HG03460 (cell line): Measurements from ENCODE around the gene TRAF3IP1.

ENCODE experiments used
- ATAC-seq: cut with Tn5 transposase; IDR thresholded peaks from one replicate; pipeline ENCODE4 v1.9.1; 2021; ENCODE audit not compliant: unreplicated experiment

The TRAF3IP1 gene

DNA sequence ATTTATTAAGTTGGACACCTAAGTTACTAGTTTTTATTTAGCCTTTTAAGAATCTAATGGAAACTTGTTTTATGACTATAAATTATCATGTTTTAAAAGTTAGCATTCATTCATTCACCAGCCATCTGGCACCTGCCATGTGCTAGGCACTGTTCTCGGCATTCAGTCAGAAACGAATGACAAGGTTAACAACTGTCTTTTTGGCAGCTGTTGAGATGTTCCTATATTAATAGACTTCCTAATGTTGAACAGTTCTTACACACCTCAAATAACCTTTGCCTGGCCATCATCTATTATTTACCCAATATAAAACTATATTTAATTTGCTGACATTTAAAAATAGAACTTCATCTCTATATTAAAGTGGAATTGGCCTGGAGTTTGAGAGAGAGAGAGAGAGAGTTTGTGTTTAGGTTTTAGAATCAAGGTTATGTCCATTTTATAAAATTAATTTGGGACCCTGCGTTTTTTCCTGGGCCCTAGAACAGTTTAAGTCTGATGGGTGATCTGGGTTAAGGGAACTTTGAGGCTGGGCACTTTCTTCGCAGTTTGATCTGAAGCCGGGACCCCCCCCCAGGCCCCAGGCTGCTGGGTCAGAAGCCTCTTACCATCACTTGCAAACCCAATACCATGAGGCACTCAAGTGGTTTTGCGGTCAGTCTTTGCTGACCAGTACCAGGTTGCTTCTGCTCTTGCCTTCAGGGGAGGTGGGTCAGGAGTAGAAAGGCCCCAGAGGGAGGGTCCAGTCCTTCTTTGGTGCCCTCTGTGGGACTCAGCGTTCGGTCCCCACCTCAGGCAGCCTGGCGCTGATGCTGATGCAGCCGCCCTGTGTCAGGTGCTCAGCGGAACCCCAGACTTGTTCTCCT, 58.1 kb downstream of the TRAF3IP1 start:
- ATAC-seq: no peak

DNA sequence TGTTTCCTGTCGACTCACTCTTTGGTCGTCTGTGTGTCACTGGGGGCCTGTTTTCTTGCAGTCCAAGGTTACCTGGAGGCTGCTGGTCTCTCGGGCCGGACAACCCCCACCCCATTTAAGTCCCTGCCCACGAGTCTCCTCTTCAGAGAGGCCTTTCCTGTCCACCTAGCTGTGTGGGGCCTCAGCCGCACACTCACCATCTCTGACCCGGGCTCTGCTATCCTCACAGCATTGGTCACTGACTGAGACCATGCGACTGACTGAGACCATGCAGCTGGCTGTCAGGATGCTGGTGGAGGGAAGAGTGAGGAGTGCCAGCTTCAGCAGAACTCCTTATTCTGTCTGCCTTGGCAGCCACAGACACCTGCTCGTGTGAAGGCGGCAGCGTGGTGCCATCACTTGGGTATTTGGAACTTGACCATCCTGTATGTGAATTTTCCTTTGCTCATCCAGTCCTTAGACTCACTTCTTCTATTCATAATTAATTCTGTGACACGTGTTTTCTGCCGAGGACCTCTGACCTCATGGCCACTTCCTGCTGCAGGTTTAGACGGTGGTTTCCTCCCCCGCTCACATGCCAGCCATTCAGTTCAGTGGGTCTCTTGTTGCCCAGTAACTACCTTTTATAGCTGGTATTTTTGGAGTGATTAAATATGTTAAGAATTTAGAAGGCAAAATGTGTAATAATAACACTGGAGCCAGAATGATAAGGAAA, 58.9 kb downstream of the TRAF3IP1 start:
- no peak for ATAC-seq

DNA sequence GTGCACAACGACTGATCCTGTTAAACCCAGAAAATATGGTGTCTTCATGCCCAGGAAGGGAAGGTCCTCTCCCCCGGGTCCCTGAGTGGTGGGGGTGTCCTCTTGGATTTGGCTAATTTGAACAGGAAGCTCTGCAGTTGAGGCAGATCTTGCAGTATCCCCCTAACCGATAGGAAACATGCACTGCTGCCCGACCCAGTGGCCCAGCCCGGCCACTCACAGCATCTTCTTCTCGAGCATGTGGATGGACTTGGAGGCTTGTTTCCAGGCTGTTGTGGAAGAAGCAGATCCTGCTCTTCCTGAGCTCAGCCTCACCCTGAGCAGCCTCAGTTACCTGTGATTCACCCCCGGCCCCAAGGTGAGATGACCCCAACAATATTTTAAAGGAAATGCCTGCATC, 60.0 kb downstream of the TRAF3IP1 start:
- ATAC-seq: no peak

DNA sequence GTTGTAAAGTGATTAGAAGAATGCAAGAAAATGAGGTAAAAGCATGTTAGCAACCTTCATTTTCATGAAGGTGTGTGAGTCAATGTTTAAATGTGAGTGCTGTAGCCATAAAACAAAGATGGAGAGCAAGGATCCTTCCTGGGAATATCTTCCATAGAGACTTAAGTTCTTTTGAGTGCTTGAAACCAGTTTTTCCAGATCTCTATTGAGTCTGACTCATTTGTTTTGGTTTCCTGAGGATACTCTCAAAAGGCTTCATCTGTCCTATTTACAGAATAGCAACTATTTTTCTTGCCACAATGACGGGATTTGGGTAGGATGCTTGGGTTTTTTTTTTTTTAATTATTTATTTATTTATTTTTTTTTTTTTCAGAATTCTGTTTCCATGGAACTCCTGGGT, 60.5 kb downstream of the TRAF3IP1 start:
- no peak for ATAC-seq

DNA sequence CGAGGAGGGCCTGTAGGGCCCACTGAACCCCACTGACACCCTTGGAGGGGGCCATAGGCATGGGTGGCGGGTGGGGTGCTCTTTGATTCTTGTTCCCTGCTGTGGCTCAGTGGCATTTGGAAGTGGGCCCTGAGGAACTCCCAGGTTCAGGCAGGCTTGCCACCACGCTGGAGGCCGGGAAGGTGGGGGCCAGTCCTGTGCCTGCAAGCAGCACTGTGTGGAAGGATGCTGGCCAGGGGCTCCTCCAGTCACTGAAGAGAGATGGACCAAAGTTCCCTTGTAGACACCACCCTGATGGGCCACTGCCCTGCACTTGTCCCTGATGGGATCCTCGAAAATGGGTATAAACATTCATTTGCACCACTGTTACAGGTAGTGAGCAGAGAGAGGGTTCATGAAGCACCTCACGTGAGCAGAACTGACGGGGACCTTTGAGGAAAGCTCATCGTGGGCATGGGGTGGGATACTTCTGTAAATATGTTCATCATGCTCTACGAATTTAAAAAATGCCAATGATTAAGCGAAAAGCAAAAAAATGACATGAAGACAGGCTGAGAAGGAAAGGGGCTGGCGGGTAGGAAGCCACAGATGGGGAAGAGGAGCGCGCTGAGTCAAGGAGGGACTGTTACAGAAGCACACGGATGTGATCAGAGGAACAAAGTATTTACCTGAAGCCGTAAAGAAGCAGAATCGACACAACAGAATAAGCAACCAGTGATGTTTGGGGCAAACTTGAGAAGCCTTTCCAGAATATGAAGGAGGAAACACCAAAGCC, 61.2 kb downstream of the TRAF3IP1 start:
- no peak for ATAC-seq

DNA sequence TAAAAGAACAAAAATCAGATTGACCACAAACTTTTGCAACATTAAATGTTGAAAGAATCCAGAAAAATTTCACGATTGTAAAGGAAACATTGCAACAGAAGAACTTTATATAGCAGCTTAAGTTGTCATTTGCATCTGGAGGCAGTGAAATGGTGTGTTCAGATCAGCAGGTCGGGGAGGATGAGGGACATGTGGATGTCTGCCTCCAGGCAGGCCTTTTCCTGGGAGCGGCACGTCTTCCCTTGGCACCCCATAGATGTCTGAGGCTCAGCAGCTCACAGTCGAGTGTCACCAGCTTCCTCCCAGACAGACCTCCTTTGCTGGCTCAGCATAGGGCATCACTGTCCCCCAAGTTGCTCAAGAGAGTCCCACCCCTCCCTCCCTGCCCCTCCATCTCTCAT, 62.1 kb downstream of the TRAF3IP1 start:
- no peak for ATAC-seq

DNA sequence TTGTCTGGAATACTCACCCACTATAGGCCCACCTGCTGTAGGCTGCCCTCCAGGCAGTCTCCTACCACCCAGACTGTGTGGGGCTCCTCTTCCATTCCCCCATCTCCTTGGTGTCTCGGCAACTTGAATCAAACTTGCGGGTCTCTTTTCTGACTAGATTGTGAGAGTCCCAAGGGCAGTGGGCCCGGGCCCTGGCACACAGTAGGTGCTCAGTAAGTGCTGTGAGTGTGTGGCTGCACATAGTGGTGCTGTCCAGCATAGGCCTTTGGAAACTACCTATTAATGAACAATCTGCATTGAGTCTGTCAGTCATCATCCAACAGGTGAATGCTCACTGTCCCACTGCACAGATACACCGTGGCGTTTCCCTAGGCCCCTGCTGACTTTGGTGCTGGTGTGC, 62.8 kb downstream of the TRAF3IP1 start:
- ATAC-seq: no peak

DNA sequence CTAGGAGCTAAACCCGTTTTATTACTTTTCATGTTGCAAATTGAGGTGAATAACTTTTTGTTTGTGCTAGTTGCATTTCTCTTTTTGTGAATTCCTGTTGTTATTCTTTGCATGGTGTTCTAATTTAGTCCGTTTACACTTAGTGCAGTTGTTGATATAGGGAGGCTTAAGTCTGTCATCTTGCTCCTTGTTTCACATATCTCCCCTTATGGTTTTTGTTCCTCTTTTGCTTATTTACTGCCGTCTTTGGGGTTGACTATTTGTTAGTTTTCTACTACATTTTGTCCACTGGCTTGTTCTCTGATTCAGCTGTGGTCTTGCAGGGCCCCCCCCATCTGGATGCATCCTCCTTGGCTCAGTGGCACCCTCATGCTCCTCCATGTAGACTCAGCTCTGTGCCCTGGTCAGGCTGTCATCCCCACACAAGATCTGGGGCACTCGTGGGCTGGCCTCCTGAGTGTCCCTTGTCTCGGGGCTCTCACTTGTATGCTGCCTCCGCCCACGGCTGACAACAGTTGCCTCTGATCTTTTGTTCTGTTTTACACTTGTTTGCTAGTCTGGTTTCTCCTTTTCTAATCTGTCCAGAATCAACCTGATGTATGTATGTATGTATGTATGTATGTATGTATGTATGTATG, 63.5 kb downstream of the TRAF3IP1 start:
- ATAC-seq: no peak

DNA sequence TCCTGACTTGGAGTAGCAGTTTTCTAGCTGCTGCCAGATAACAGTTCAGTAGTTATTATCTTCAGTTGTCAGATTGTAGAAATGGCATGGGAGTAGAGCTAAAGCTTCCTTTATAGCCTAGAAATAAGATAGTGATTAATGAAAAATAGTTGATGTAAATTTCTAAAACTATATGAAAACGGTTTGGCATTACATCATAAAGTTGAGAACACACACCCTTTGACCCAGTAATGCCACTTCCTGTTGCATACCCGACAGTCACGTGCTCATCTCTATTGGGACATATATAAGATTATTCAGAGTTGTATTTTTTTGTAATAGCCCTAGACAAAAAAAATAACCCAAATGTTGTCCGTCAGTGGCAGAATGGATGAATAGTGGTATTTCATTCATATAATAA, 67.0 kb downstream of the TRAF3IP1 start:
- ATAC-seq: no peak

DNA sequence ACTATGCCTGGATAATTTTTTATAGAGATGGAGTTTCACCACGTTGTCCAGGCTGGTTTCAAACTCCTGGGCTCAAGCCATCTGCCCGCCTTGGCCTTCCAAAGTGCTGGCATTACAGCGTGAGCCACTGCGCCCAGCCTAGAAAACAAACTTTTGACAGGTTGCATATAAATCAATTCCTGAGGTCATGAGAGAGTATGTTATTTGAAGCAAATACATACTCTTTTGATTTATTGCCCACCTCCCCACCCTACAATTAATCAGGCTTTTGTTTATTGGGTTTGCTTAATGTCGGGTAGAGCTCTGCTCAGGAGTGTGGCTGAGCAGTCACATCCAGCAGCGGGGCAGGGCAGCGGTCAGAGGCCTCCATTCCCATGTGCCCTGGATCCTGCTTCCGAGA, 68.5 kb downstream of the TRAF3IP1 start:
- no peak for ATAC-seq

DNA sequence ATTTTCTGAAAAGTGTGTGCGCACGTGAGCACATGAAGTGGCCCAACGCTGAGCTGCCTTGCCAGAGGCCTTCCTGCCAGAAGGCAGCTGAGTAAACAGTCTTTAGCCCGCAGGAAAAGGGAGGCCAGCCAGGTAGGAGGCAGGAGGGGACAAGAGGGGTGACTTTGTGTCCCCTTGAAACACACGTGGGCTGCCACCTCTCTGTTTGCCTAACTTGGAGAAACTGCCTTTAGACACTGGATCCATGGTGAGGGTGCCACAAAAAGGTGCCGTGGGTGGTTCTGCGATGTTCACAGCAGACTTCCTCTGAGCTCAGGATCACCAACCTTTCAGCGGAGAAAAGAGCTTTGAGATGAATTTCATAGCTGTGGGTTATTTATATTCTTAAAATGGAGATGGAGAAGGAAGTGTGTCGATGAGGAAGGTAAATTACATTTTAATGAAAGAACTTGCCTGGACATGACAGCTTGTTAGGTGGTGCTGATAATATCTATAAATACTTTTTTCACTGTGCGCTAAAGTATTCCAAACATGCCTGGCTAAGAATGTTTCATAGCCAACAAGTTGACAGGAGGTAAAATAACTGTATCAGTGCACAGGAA, 69.8 kb downstream of the TRAF3IP1 start:
- no peak for ATAC-seq

DNA sequence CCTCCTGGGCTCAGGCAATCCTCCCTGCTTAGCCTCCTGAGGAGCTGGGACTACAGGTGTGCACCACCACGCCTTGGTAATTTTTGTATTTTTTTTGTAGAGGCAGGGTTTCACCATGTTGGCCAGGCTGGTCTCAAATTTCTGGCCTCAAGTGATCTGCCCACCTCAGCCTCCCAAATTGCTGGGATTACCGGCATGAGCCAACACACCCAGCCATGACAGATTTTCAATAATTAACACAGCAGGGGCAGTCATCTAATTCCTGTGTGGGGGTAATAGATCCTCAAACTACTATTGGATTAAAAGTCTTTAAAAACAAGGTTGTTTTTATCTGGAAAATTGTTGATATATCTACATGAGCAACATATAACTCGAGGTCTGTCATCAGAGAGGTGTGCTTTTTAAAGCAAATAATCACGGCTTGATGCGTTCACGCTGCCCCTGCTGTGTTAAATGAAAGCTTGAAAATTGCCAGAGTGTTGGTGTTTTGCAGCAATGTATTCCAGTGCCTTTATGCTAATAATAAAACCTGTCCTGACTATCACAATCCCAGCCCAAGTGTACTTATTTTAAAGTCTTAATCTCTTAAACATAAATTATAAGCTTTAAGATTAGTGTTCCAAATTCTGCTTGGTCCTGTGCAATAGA, 70.8 kb downstream of the TRAF3IP1 start:
- ATAC-seq: no peak

DNA sequence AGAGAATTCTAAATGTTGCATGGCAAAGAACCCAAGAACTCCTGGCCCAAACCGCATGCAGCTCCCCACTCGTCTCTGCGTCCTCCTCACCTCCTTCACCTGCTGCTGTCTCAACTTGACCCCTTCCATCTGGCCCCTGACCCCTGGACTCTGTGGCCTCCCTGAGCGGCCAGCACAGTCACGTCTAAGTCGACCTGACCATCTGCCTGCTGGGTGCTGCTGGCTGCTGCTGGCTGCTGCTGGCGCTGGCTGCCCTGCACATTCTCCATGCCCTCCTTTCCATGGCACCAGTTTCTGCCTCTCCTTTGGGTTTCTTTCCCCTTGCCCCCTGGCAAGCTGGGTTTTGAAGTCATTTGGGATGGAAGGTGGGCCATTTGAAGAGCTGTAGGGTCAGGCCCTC, 76.3 kb downstream of the TRAF3IP1 start:
- no peak for ATAC-seq

DNA sequence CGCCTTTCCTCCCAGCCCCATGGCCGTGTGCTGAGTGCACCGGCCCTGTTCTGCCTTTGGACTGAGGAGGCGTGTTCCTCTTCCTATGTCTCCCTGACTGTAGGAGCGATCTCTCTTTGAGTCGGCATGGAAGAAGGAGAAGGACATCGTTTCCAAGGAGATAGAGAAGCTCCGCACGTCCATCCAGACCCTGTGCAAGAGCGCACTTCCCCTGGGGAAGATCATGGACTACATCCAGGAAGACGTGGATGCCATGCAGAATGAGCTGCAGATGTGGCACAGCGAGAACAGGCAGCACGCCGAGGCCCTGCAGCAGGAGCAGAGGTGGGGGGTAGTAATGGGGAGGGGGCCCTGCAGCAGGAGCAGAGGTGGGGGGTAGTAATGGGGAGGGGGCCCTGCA, 77.0 kb downstream of the TRAF3IP1 start:
- ATAC-seq: no peak

DNA sequence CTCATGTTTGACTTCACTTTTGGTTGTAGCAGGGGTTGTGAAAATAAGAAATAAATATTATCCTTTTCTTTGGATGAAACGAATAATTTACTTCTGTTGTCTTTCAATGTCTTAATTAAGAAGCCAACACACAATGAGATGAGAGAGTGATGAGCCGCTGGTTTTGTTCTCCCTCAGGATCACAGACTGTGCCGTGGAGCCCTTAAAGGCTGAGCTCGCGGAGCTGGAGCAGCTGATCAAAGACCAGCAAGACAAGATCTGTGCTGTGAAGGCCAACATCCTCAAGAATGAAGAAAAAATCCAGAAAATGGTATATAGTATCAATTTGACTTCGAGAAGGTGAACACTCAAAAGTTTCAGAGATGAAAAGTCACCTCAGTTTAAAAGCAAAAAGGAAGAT, 78.3 kb downstream of the TRAF3IP1 start:
- ATAC-seq: no peak

DNA sequence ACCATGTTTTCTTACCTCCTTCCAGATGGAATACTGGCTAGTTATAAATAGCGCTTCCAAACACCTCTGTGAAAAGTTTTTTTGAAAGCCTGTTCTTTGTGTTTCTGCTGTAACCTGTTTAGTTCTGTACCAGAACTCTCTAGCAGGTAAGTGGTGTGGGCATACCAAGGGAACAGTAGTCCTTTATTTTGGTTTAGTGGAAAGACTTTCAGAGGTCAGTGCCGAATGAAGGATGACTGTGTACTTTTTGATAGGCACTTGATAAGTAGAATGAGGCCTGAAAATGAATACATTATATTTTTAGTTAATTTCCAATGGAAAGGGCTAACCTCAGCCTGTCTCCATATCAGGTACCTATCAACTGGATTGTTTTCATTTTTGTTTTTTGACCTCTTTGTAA, 78.8 kb downstream of the TRAF3IP1 start:
- no peak for ATAC-seq

DNA sequence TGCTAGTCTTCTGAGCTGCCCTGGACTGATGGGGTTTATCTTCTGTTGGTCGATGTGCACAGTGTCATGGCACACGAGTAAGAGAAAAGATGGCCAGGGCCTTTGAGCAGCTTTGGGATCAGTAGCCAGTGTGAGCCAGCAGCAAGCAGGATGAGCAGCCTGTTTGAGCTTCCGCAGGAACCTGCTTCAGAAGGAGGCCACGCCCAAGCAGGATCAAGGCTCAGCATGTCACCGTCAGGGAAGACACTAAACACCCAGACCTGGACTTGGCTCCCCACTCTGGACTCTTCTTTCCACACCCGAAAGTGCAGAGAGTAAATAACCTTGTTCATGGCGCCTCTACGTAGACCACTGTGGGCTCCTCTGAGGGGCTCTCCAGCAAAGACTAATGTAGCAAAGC, 81.2 kb downstream of the TRAF3IP1 start:
- no peak for ATAC-seq

DNA sequence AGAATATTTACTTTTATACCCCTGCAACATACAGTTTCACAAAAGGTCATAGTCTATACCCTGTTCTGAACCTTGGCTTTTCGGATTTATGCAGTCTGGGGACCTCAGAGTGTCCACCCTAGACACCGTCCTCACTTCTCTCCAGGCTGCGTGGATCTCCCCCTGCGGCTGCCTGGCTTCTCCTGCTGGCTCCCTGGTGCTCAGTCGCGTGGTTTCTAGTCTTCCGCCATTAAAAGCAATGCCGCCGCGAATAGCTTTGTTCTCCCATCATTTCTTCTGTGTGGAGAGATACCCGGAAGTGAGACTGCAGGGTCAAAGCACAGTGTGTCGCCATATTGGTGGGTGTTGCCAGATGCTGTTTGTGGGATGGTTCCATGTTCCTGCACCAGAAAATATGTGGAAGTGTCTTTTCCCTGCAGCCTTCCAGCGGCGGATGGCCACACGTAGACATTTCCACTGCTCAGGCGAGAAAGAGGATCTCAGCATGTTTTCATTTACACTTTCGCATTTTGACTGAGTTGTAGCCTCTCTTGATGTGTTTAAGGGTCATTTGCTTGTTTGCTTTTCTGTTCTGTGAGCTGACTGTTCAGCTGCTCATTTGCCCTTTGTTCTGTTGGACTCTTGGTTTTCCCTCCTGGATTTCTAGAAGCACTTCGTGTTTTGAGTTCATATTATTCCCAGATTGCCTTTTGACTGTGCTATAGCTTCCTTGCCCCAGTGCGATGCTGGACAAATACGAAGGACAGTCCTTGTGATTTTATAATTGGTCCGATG, 83.5 kb downstream of the TRAF3IP1 start:
- ATAC-seq: no peak

DNA sequence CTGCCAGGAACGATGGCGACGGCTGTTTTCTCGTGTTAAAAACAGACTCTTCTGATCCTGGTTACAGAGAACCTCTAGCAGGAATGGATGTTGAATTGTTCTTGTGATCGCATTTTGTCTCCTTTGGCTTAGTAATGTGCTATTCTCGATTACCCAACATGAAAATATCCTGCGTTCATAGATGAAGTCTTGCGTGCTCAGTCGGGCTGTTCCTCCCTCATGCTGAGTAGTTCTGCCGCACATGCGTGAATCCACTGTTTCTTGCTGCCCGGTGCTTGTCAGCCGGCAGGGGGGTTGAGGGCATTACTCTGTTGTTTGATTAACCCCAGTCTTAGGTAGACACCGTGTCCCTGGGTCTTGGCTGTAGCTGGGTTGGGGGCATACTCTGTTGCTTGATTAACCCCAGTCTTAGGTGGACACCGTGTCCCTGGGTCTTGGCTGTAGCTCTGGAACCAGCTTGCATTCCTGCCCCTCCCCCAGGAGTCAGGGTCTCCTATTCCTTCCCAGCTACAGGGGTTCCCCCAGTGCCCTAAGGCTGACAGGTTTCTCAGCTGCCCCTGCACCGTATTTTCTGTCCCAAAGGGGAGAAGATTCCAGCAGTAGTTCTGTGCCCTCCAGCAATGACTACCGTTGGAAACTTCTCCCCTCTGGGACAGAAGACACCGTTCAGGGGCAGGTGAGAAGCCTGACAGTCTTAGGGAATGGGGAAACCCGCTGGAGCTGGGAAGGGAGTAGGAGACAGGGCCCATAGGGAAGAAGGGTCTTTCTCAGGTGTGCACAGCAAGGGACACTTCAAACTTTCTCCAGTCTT, 84.3 kb downstream of the TRAF3IP1 start:
- ATAC-seq: no peak
